Measurements from ENCODE around the gene PRKCE. TPM values are rescaled to one million over a fixed set of nuclear protein-coding genes. Genes with fewer than 3 reads are reported as not detected.

Gene PRKCE
- total RNA-seq, 1 donor from 2014 or later, result 28.4 TPM

GRCh38 chr2:45804987-45805755 lies 153.7 kb downstream of the PRKCE start:
- DNase-seq (ENCODE audit: low read depth in 2 of 2), result no peak

- DNase-seq (ENCODE audit: low read depth in 2 of 2), result no peak
Measured at GRCh38 chr2:45806563-45807358, 155.3 kb downstream of the PRKCE start.

GRCh38 chr2:45808294-45808800 lies 156.9 kb downstream of the PRKCE start:
- DNase-seq (ENCODE audit: low read depth in 2 of 2), result no peak

GRCh38 chr2:45809205-45809604 lies 157.7 kb downstream of the PRKCE start:
- no peak for DNase-seq (ENCODE audit: low read depth in 2 of 2)

- peak in 1 of 2 donors; percentile 46 for DNase-seq (ENCODE audit: low read depth in 2 of 2)
Measured at GRCh38 chr2:45812011-45812500, 160.6 kb downstream of the PRKCE start.

GRCh38 chr2:45813003-45813941 lies 161.8 kb downstream of the PRKCE start:
- DNase-seq (ENCODE audit: low read depth in 2 of 2), result peak; percentile 51 to 96

- no peak for DNase-seq (ENCODE audit: low read depth in 2 of 2)
Measured at GRCh38 chr2:45814488-45814887, 163.0 kb downstream of the PRKCE start.

- no peak for DNase-seq (ENCODE audit: low read depth in 2 of 2)
Measured at GRCh38 chr2:45814951-45815621, 163.6 kb downstream of the PRKCE start.

- no peak for DNase-seq (ENCODE audit: low read depth in 2 of 2)
Measured at GRCh38 chr2:45816272-45816671, 164.8 kb downstream of the PRKCE start.

GRCh38 chr2:45818591-45818990 lies 167.1 kb downstream of the PRKCE start:
- no peak for DNase-seq (ENCODE audit: low read depth in 2 of 2)

- DNase-seq (ENCODE audit: low read depth in 2 of 2), result no peak
Measured at GRCh38 chr2:45820048-45820447, 168.6 kb downstream of the PRKCE start.

- DNase-seq (ENCODE audit: low read depth in 2 of 2), result peak in 1 of 2 donors; percentile 66
Measured at GRCh38 chr2:45821558-45822271, 170.2 kb downstream of the PRKCE start.

GRCh38 chr2:45822272-45822630 lies 170.8 kb downstream of the PRKCE start:
- DNase-seq (ENCODE audit: low read depth in 2 of 2), result no peak

GRCh38 chr2:45823723-45824206 lies 172.3 kb downstream of the PRKCE start:
- peak in 1 of 2 donors; percentile 43 for DNase-seq (ENCODE audit: low read depth in 2 of 2)

GRCh38 chr2:45825001-45825651 lies 173.7 kb downstream of the PRKCE start:
- no peak for DNase-seq (ENCODE audit: low read depth in 2 of 2)

- no peak for DNase-seq (ENCODE audit: low read depth in 2 of 2)
Measured at GRCh38 chr2:45826460-45826859, 175.0 kb downstream of the PRKCE start.

- DNase-seq (ENCODE audit: low read depth in 2 of 2), result peak in 1 of 2 donors; percentile 70
Measured at GRCh38 chr2:45826884-45827635, 175.6 kb downstream of the PRKCE start.

- no peak for DNase-seq (ENCODE audit: low read depth in 2 of 2)
Measured at GRCh38 chr2:45830322-45830721, 178.8 kb downstream of the PRKCE start.

All from dermis microvascular lymphatic vessel endothelial cell (primary cell).